CD8-positive, alpha-beta memory T cell (primary cell): Measurements from ENCODE around the gene NTM. TPM values are rescaled to one million over a fixed set of nuclear protein-coding genes. Genes with fewer than 3 reads are reported as not detected.
A peak's percentile ranks its signal among the peaks of the same experiment; 100 is the strongest.

Experiments used
- CTCF ChIA-PET: fragments of 350-600 bp; sonication (Branson Sonifier 250); formaldehyde crosslinking; loops from one replicate; lab custom pipeline; 2021; ENCODE audit warnings: antibody characterized with exemption; lab: Charles Lee
- POLR2A ChIA-PET: fragments of 350-600 bp; sonication (Branson Sonifier 250); formaldehyde crosslinking; loops from one replicate; lab custom pipeline; 2021; ENCODE audit warnings: antibody characterized with exemption; lab: Charles Lee
- DNase-seq, 5 donors: peaks; one replicate each; pipeline versions ENCODE4 v3.0.0 to v3.0.0-alpha.2; 2020 to 2022; ENCODE audit warnings: mixed read lengths in 1 of 5
- H3K27ac ChIP-seq: one replicate; pipeline ENCODE4 v1.7.0; 2013; ENCODE audit warnings: low read depth, mild to moderate bottlenecking, low read length, moderate library complexity
- H3K27me3 ChIP-seq: 2 replicates; pipeline ENCODE4 v1.7.0; 2013; ENCODE audit warnings: low read length, mild to moderate bottlenecking; ENCODE audit not compliant: insufficient read depth, poor library complexity, severe bottlenecking
- H3K36me3 ChIP-seq: 2 replicates; pipeline ENCODE4 v1.7.0; 2013; ENCODE audit warnings: mild to moderate bottlenecking, low read length, moderate library complexity; ENCODE audit not compliant: insufficient read depth
- H3K4me1 ChIP-seq: 2 replicates; pipeline ENCODE4 v1.7.0; 2013; ENCODE audit warnings: mild to moderate bottlenecking, low read length, moderate library complexity; ENCODE audit not compliant: insufficient read depth
- H3K4me3 ChIP-seq: 2 replicates; pipeline ENCODE4 v1.7.0; 2013; ENCODE audit warnings: mild to moderate bottlenecking, low read length
- H3K9me3 ChIP-seq: 2 replicates; pipeline ENCODE4 v1.7.0; 2013; ENCODE audit warnings: mild to moderate bottlenecking, low read length
- H3K27ac Mint-ChIP-seq, 8 donors: one replicate each; pipeline ENCODE4 v1.8.0; 2020 to 2021; ENCODE audit warnings: mixed read lengths in 8 of 8, mild to moderate bottlenecking in 6 of 8, inconsistent platforms in 3 of 8, moderate library complexity in 3 of 8
- H3K27me3 Mint-ChIP-seq, 2 donors: one replicate each; pipeline ENCODE4 v1.8.0; 2020 to 2021; ENCODE audit warnings: mixed read lengths in 2 of 2, mild to moderate bottlenecking in 1 of 2, moderate library complexity in 1 of 2
- H3K36me3 Mint-ChIP-seq, 3 donors: one replicate each; pipeline ENCODE4 v1.8.0; 2020 to 2021; ENCODE audit warnings: mixed read lengths in 3 of 3, inconsistent platforms in 1 of 3, mild to moderate bottlenecking in 1 of 3
- H3K4me1 Mint-ChIP-seq, 3 donors: one replicate each; pipeline ENCODE4 v1.8.0; 2020 to 2021; ENCODE audit warnings: mixed read lengths in 3 of 3, inconsistent platforms in 1 of 3, mild to moderate bottlenecking in 1 of 3
- H3K4me3 Mint-ChIP-seq, 7 donors: one replicate each; pipeline ENCODE4 v1.8.0; 2020 to 2021; ENCODE audit warnings: mixed read lengths in 7 of 7, mild to moderate bottlenecking in 6 of 7, moderate library complexity in 4 of 7, inconsistent platforms in 2 of 7
- H3K9me3 Mint-ChIP-seq, 5 donors: one replicate each; pipeline ENCODE4 v1.8.0; 2020 to 2022; ENCODE audit warnings: mixed read lengths in 5 of 5, mild to moderate bottlenecking in 3 of 5, moderate library complexity in 2 of 5, inconsistent platforms in 1 of 5
- polyA plus RNA-seq: library from polyadenylated mRNA; unstranded; fragments of 300-500 nt; fragmentation: Illumina TruSeq; gene quantifications from one replicate; pipeline ENCODE4 v1.2.3, GENCODE V29; 2021
- total RNA-seq, 2 experiments: library from RNA; stranded (reverse); gene quantifications; one replicate each; pipeline ENCODE4 v1.2.3, GENCODE V29; 2021

Gene NTM
- total and polyA plus RNA-seq, 3 experiments from 2014 or later = not detected

DNA sequence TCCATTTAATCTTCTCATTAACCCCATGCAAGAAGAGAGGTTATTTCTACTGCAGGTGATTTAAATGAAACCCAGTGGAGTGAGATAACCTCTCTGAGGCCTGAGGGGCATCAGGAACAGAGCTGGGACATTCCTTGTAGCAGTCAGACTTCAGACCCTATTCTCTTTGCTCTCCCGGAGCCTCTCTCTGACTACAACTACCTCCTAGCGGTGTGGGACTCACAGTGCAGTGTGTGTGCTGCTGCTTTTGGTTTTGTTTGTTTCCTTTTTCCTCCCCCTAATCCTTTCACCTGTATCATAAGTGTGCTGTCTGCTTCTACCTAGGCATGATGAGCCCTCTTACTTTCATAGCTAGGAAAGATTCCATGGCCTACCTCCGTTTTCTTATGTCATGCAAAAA, 769.6 kb downstream of the NTM start:
- peaks cover 0 to 3% (median 2%) of the 10 kb centered on the region in 5 donors for H3K9me3 Mint-ChIP-seq
- no peak overlapping the region for H3K4me3 ChIP-seq
- peak overlapping the region in 1 of 8 donors; percentile 12 for H3K27ac Mint-ChIP-seq
- H3K27ac ChIP-seq = no peak overlapping the region
- H3K27me3 ChIP-seq = no peaks in the 10 kb centered on the region
- no peaks in the 10 kb centered on the region for H3K36me3 Mint-ChIP-seq
- POLR2A ChIA-PET = no interaction called here
- H3K4me1 ChIP-seq = no peaks in the 10 kb centered on the region
- CTCF ChIA-PET = no interaction called here
- no peaks in the 10 kb centered on the region for H3K4me1 Mint-ChIP-seq
- no peak overlapping the region for H3K4me3 Mint-ChIP-seq
- DNase-seq = no peak
- no peaks in the 10 kb centered on the region for H3K9me3 ChIP-seq
- H3K36me3 ChIP-seq = no peaks in the 10 kb centered on the region
- peaks cover 0 to 2% of the 10 kb centered on the region in 2 donors for H3K27me3 Mint-ChIP-seq

DNA sequence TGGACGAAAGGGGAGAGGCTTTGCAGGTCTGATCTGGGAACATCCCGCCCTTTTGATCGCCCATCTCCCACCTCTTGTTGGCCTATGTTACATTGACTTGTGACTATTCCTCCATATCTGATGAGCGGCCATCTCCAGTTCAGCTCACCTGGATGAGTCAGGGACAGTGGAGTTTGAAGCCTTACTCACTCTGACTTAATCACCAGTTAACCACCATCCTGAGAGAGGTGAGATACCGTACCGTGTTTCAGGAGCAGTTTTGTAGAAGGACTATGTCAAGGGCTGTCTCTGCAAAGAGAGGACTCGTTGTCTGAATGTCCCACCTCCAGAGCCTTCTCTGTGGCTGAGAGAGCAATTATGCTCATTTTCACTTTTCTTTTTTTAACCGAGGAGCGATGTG, 771.7 kb downstream of the NTM start:
- Mint-ChIP-seq H3K9me3 (peaks cover 0 to 7% (median 0%) of the 10 kb centered on the region in 5 donors), H3K36me3 (no peaks in the 10 kb centered on the region), H3K4me3 (no peak overlapping the region), H3K4me1 (no peaks in the 10 kb centered on the region), H3K27me3 (peaks cover 0 to 2% of the 10 kb centered on the region in 2 donors), H3K27ac (no peak overlapping the region)
- no peak overlapping the region for H3K27ac ChIP-seq
- no peaks in the 10 kb centered on the region for H3K4me1 ChIP-seq
- no peaks in the 10 kb centered on the region for H3K27me3 ChIP-seq
- CTCF ChIA-PET = no interaction called here
- no peak for DNase-seq
- POLR2A ChIA-PET = no interaction called here
- H3K4me3 ChIP-seq = no peak overlapping the region
- H3K36me3 ChIP-seq = no peaks in the 10 kb centered on the region
- no peaks in the 10 kb centered on the region for H3K9me3 ChIP-seq

DNA sequence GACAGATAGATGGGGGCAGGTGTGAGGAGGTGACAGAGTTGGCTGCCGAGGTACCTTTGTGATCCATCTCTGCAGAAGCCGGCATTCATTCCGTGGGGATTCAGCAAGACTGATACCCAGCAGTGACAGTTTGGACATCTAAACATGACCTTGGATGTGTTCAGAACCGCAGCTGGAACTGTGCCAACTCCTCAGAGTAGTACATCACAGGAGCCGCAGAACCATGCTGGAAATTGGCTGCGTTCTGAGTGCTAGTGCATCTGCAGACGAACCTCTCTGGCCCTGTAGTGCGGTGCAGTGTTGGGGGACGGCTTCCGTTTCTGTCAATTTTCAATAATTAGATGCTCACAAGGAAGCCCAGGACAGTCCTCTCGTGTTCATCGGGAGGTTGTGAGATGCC, 772.1 kb downstream of the NTM start:
- no peak for DNase-seq
- Histone ChIP-seq H3K4me3 (no peak overlapping the region), H3K36me3 (no peaks in the 10 kb centered on the region), H3K4me1 (no peaks in the 10 kb centered on the region), H3K9me3 (no peaks in the 10 kb centered on the region), H3K27me3 (no peaks in the 10 kb centered on the region), H3K27ac (no peak overlapping the region)
- Mint-ChIP-seq H3K4me3 (no peak overlapping the region), H3K4me1 (no peaks in the 10 kb centered on the region), H3K27me3 (peaks cover 0 to 2% of the 10 kb centered on the region in 2 donors), H3K27ac (no peak overlapping the region), H3K9me3 (peaks cover 0 to 9% (median 0%) of the 10 kb centered on the region in 5 donors), H3K36me3 (no peaks in the 10 kb centered on the region)
- POLR2A ChIA-PET = no interaction called here
- CTCF ChIA-PET = no interaction called here

DNA sequence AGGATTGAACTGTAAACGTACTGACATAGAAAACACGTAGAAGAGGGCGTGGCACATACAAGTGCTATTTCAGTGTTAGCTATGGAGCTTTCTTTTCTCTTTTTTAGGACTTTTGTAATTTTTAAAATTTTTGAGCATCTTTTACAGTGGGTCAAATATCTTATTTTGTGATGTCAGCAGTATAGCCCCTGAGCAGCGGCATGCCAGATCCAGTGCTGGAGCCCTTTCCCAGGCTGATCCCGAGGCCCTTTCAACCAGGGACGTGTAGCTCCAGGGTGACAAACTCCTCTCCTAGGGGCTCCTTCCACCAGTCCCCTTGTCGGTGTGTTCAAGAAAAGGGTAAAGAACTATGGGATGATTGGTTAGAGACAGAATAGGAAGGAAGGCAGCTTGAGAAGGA, 777.0 kb downstream of the NTM start:
- Mint-ChIP-seq H3K27me3 (no peaks in the 10 kb centered on the region), H3K4me1 (no peaks in the 10 kb centered on the region), H3K4me3 (no peak overlapping the region), H3K9me3 (peaks cover 0 to 7% (median 0%) of the 10 kb centered on the region in 5 donors), H3K27ac (no peak overlapping the region), H3K36me3 (no peaks in the 10 kb centered on the region)
- no peaks in the 10 kb centered on the region for H3K36me3 ChIP-seq
- no peaks in the 10 kb centered on the region for H3K4me1 ChIP-seq
- POLR2A ChIA-PET = no interaction called here
- H3K27me3 ChIP-seq = no peaks in the 10 kb centered on the region
- no peak overlapping the region for H3K27ac ChIP-seq
- no peaks in the 10 kb centered on the region for H3K9me3 ChIP-seq
- no peak overlapping the region for H3K4me3 ChIP-seq
- CTCF ChIA-PET = no interaction called here
- DNase-seq = no peak

DNA sequence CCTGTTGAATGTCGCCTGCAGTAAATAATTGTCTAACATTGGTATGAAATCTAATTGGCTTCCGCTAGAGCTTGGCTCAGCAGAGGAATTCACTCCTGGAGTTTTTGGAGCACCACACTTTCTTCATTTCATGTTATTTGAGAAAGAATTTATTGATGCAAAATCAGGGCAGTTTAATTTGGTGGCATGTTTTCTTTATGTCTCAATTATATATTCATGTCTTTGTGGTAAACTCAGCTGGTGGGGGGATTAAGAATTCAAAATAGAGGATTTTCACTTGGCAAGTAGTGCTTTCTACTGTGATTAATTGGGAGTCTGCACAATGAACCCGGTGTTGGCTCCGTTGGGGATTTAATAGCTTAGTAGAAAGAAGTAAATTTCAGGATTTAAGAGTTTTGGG, 784.4 kb downstream of the NTM start:
- Histone ChIP-seq H3K36me3 (no peaks in the 10 kb centered on the region), H3K4me1 (no peaks in the 10 kb centered on the region), H3K4me3 (no peak overlapping the region), H3K9me3 (no peaks in the 10 kb centered on the region), H3K27ac (no peak overlapping the region), H3K27me3 (no peaks in the 10 kb centered on the region)
- DNase-seq = no peak
- Mint-ChIP-seq H3K9me3 (peaks cover 0 to 6% (median 0%) of the 10 kb centered on the region in 5 donors), H3K4me3 (no peak overlapping the region), H3K27ac (no peak overlapping the region), H3K4me1 (no peaks in the 10 kb centered on the region), H3K36me3 (no peaks in the 10 kb centered on the region), H3K27me3 (no peaks in the 10 kb centered on the region)
- ChIA-PET CTCF (no interaction called here), POLR2A (no interaction called here)

DNA sequence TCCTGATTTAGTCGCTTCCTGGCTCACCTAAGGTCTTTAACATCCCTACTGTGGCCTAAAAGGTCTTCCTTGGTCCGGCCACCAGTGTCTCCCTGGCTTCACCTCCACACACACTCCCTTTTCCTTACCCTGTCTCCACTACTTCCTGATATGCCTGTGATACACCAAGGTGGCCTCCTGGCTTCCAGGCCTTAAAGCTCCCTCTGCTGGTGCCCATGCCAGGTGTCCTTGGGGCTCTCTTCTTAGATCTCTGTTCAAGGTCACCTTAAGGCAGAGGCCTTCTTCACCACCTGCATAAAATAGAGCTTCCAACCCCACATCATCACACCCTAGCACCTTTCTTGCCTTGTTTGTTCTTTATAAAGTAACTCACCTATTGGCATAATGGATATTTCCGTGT, 787.7 kb downstream of the NTM start:
- no peak overlapping the region for H3K4me3 ChIP-seq
- ChIA-PET POLR2A (no interaction called here), CTCF (no interaction called here)
- no peaks in the 10 kb centered on the region for H3K4me1 ChIP-seq
- Mint-ChIP-seq H3K36me3 (no peaks in the 10 kb centered on the region), H3K9me3 (peaks cover 0 to 12% (median 0%) of the 10 kb centered on the region in 5 donors), H3K4me3 (no peak overlapping the region), H3K27me3 (no peaks in the 10 kb centered on the region), H3K4me1 (no peaks in the 10 kb centered on the region), H3K27ac (no peak overlapping the region)
- H3K9me3 ChIP-seq = no peaks in the 10 kb centered on the region
- no peaks in the 10 kb centered on the region for H3K27me3 ChIP-seq
- DNase-seq = no peak
- no peak overlapping the region for H3K27ac ChIP-seq
- no peaks in the 10 kb centered on the region for H3K36me3 ChIP-seq

DNA sequence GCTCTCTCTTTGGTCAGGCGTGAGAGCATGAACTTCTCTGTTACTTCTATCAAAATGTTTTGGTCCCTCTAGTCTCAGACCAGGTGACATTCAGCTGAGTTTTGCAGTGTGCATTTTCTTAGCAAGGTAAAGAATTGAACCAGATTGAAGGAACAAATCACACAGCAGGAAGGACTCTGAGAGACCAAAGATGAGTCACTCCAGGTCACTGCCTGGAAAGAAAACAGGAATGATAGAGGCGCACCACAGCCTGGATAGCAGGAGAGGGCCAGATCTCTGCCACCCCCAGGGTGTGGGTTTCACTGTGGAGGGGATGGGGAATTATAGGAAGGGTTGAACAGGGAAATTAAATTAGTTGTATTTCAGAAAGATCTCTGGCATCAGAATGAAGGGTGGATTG, 788.3 kb downstream of the NTM start:
- H3K36me3 Mint-ChIP-seq = no peaks in the 10 kb centered on the region
- Histone ChIP-seq H3K9me3 (no peaks in the 10 kb centered on the region), H3K4me1 (no peaks in the 10 kb centered on the region), H3K27ac (no peak overlapping the region), H3K36me3 (no peaks in the 10 kb centered on the region), H3K4me3 (no peak overlapping the region), H3K27me3 (no peaks in the 10 kb centered on the region)
- no peak overlapping the region for H3K4me3 Mint-ChIP-seq
- no peaks in the 10 kb centered on the region for H3K27me3 Mint-ChIP-seq
- no peak overlapping the region for H3K27ac Mint-ChIP-seq
- peaks cover 0 to 12% (median 0%) of the 10 kb centered on the region in 5 donors for H3K9me3 Mint-ChIP-seq
- POLR2A ChIA-PET = no interaction called here
- DNase-seq = no peak
- CTCF ChIA-PET = no interaction called here
- H3K4me1 Mint-ChIP-seq = no peaks in the 10 kb centered on the region

DNA sequence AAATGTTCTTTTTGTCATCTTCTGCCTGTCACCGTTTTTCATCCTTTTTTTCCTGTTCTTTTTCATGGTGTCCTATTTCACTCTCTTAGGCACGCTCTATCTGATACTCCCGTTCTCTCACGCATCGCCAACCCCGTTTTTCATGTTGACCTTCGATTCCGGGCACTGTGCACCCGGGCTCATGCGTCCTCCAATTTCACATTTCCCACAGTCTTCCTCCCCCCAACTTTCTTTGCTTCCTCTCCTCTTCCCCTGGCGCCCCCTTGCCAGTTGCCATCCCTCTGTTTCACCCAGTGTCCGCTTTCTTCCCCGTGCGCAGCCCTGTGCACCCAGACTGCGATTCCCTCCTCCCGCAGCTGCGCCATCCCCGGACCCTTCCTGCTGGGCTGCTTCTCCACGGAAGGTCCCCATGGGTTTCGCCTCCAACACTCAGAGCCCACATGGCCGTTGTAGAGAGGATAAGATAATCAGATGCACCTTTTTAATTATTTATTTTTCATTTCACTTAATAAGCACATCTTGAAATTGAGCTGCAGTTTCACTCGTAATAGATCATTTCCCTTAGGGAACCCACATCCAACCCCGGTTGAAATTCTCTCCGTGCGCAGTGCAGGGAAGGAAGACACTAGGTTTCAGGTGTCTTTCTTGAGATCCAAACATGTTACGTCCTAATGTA, 791.1 kb downstream of the NTM start:
- Histone ChIP-seq H3K27ac (no peak overlapping the region), H3K27me3 (no peaks in the 10 kb centered on the region), H3K4me1 (no peaks in the 10 kb centered on the region), H3K9me3 (no peaks in the 10 kb centered on the region), H3K36me3 (no peaks in the 10 kb centered on the region), H3K4me3 (no peak overlapping the region)
- ChIA-PET CTCF (no interaction called here), POLR2A (no interaction called here)
- Mint-ChIP-seq H3K9me3 (peaks cover 0 to 7% (median 2%) of the 10 kb centered on the region in 5 donors), H3K36me3 (no peaks in the 10 kb centered on the region), H3K27me3 (no peaks in the 10 kb centered on the region), H3K27ac (no peak overlapping the region), H3K4me1 (no peaks in the 10 kb centered on the region), H3K4me3 (no peak overlapping the region)
- no peak for DNase-seq
